ENCODE measurements around the gene TES.

- TF ChIP-seq, protein P1, sequence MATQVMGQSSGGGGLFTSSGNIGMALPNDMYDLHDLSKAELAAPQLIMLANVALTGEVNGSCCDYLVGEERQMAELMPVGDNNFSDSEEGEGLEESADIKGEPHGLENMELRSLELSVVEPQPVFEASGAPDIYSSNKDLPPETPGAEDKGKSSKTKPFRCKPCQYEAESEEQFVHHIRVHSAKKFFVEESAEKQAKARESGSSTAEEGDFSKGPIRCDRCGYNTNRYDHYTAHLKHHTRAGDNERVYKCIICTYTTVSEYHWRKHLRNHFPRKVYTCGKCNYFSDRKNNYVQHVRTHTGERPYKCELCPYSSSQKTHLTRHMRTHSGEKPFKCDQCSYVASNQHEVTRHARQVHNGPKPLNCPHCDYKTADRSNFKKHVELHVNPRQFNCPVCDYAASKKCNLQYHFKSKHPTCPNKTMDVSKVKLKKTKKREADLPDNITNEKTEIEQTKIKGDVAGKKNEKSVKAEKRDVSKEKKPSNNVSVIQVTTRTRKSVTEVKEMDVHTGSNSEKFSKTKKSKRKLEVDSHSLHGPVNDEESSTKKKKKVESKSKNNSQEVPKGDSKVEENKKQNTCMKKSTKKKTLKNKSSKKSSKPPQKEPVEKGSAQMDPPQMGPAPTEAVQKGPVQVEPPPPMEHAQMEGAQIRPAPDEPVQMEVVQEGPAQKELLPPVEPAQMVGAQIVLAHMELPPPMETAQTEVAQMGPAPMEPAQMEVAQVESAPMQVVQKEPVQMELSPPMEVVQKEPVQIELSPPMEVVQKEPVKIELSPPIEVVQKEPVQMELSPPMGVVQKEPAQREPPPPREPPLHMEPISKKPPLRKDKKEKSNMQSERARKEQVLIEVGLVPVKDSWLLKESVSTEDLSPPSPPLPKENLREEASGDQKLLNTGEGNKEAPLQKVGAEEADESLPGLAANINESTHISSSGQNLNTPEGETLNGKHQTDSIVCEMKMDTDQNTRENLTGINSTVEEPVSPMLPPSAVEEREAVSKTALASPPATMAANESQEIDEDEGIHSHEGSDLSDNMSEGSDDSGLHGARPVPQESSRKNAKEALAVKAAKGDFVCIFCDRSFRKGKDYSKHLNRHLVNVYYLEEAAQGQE (IDR thresholded peaks at IDR 0.05; ENCODE audit: insufficient read depth in 1 of 2, low read depth in 2 of 2, low read length in 2 of 2) = no peak
- TF ChIP-seq SIN3A (IDR thresholded peaks at IDR 0.05; ENCODE audit: borderline replicate concordance, insufficient read depth, low read length) (no peak), POLR2AphosphoS5 (IDR thresholded peaks at IDR 0.05; ENCODE audit: low read depth, low read length) (no peak), TAF1 (IDR thresholded peaks at IDR 0.05; ENCODE audit: borderline replicate concordance, insufficient read depth, low read length) (no peak)
Measured at GRCh38 chr7:116161728-116162127, 48.6 kb upstream of the TES start.
